Karpas-422 (cell line): ENCODE results near the gene SNX11. TPM values are rescaled to one million over a fixed set of nuclear protein-coding genes. Genes with fewer than 3 reads are reported as not detected.

Experiments used
- DNase-seq: peaks from one replicate; pipeline ENCODE4 v3.0.0-alpha.2; 2015
- H2AFZ ChIP-seq: fragments of 200-600 bp; sonication (generic); 2 replicates; pipeline ENCODE4 v1.6.1; 2014; ENCODE audit warnings: antibody characterized with exemption, low read length, mixed read lengths
- H3K27ac ChIP-seq: fragments of 200-600 bp; sonication (generic); 2 replicates; pipeline ENCODE4 v1.5.1; 2014; ENCODE audit warnings: mild to moderate bottlenecking, low read length, moderate library complexity
- H3K27me3 ChIP-seq: fragments of 200-600 bp; sonication (generic); 2 replicates; pipeline ENCODE4 v1.6.1; 2014; ENCODE audit warnings: low read length, mixed read lengths
- H3K36me3 ChIP-seq: fragments of 200-600 bp; sonication (generic); 2 replicates; pipeline ENCODE4 v1.6.1; 2014; ENCODE audit warnings: low read length, mixed read lengths; ENCODE audit not compliant: insufficient read depth
- H3K4me1 ChIP-seq: fragments of 200-600 bp; sonication (generic); 2 replicates; pipeline ENCODE4 v1.6.1; 2014; ENCODE audit warnings: mild to moderate bottlenecking, low read length, mixed read lengths
- H3K4me2 ChIP-seq: fragments of 200-600 bp; sonication (generic); 2 replicates; pipeline ENCODE4 v1.6.1; 2014; ENCODE audit warnings: low read length, low read depth, mild to moderate bottlenecking; ENCODE audit not compliant: poor library complexity, severe bottlenecking
- H3K4me3 ChIP-seq: fragments of 200-600 bp; sonication (generic); 2 replicates; pipeline ENCODE4 v1.5.1; 2014; ENCODE audit warnings: mild to moderate bottlenecking, antibody characterized with exemption, low read length, mixed read lengths
- H3K79me2 ChIP-seq: fragments of 200-600 bp; sonication (generic); 2 replicates; pipeline ENCODE4 v1.6.1; 2014; ENCODE audit warnings: mild to moderate bottlenecking, low read length, mixed read lengths
- H3K9ac ChIP-seq: fragments of 200-600 bp; sonication (generic); 2 replicates; pipeline ENCODE4 v1.6.0; 2014; ENCODE audit warnings: low read length
- H3K9me2 ChIP-seq: fragments of 200-600 bp; sonication (generic), shearing (Covaris generic); replicated peaks from 2 replicates; pipeline ENCODE4 v1.6.0; 2014; ENCODE audit warnings: mild to moderate bottlenecking, low read length, moderate library complexity; ENCODE audit not compliant: insufficient read depth
- H3K9me3 ChIP-seq: fragments of 300-700, 200-600 bp; sonication (generic); 2 replicates; pipeline ENCODE4 v1.6.1; 2014; ENCODE audit warnings: low read length, mixed read lengths
- H4K20me1 ChIP-seq: fragments of 200-600 bp; sonication (generic); 2 replicates; pipeline ENCODE4 v1.6.1; 2014; ENCODE audit warnings: mild to moderate bottlenecking, antibody characterized with exemption, low read length, low read depth; ENCODE audit not compliant: insufficient read depth
- total RNA-seq: library from RNA; depleted of rRNA; stranded (reverse); fragments of >200 nt; shearing (Covaris generic); gene quantifications from 2 replicates; pipeline ENCODE4 v1.2.3, GENCODE V29; 2014; ENCODE audit warnings: low replicate concordance

The SNX11 gene
- total RNA-seq, 1 experiment from 2014 or later = 16.4 TPM

GRCh38 chr17:48121923-48122664 is 14.5 kb downstream of the SNX11 start:
- Histone ChIP-seq H2AFZ (no peak overlapping the region), H3K36me3 (peaks cover 5% of the 10 kb centered on the region; the same call in 1 of the 2 replicates), H3K27me3 (no peaks in the 10 kb centered on the region), H3K4me1 (no peaks in the 10 kb centered on the region), H3K9ac (no peak overlapping the region), H3K9me2 (no peaks in the 10 kb centered on the region), H4K20me1 (no peaks in the 10 kb centered on the region), H3K4me3 (no peak overlapping the region), H3K4me2 (no peak overlapping the region), H3K27ac (no peak overlapping the region), H3K9me3 (no peaks in the 10 kb centered on the region), H3K79me2 (no peaks in the 10 kb centered on the region)
- DNase-seq = no peak

GRCh38 chr17:48122665-48123045 is 15.1 kb downstream of the SNX11 start:
- no peak for DNase-seq
- H4K20me1 ChIP-seq = no peaks in the 10 kb centered on the region
- no peaks in the 10 kb centered on the region for H3K27me3 ChIP-seq
- no peaks in the 10 kb centered on the region for H3K9me2 ChIP-seq
- no peak overlapping the region for H3K4me2 ChIP-seq
- no peak overlapping the region for H3K9ac ChIP-seq
- no peaks in the 10 kb centered on the region for H3K9me3 ChIP-seq
- H3K79me2 ChIP-seq = no peaks in the 10 kb centered on the region
- H3K4me1 ChIP-seq = no peaks in the 10 kb centered on the region
- no peak overlapping the region for H3K27ac ChIP-seq
- no peak overlapping the region for H2AFZ ChIP-seq
- peaks cover 5% of the 10 kb centered on the region; the same call in 1 of the 2 replicates for H3K36me3 ChIP-seq
- no peak overlapping the region for H3K4me3 ChIP-seq

GRCh38 chr17:48123111-48123510 is 15.5 kb downstream of the SNX11 start:
- H4K20me1 ChIP-seq = no peaks in the 10 kb centered on the region
- DNase-seq = no peak
- H3K36me3 ChIP-seq = peaks cover 5% of the 10 kb centered on the region; the same call in 1 of the 2 replicates
- no peaks in the 10 kb centered on the region for H3K79me2 ChIP-seq
- no peak overlapping the region for H3K27ac ChIP-seq
- H2AFZ ChIP-seq = no peak overlapping the region
- H3K9me2 ChIP-seq = no peaks in the 10 kb centered on the region
- no peaks in the 10 kb centered on the region for H3K9me3 ChIP-seq
- no peaks in the 10 kb centered on the region for H3K4me1 ChIP-seq
- no peak overlapping the region for H3K4me2 ChIP-seq
- H3K9ac ChIP-seq = no peak overlapping the region
- H3K27me3 ChIP-seq = no peaks in the 10 kb centered on the region
- H3K4me3 ChIP-seq = no peak overlapping the region

GRCh38 chr17:48123776-48124388 is 16.3 kb downstream of the SNX11 start:
- Histone ChIP-seq H3K27ac (no peak overlapping the region), H3K9me3 (no peaks in the 10 kb centered on the region), H3K79me2 (no peaks in the 10 kb centered on the region), H3K4me1 (no peaks in the 10 kb centered on the region), H3K4me3 (no peak overlapping the region), H3K27me3 (no peaks in the 10 kb centered on the region), H3K36me3 (peaks cover 3% of the 10 kb centered on the region; the same call in 1 of the 2 replicates), H3K4me2 (no peak overlapping the region), H4K20me1 (no peaks in the 10 kb centered on the region), H3K9me2 (no peaks in the 10 kb centered on the region), H3K9ac (no peak overlapping the region), H2AFZ (no peak overlapping the region)
- no peak for DNase-seq

- Histone ChIP-seq H3K4me2 (no peak overlapping the region), H3K9ac (no peak overlapping the region), H3K36me3 (no peaks in the 10 kb centered on the region; the same call in 1 of the 2 replicates), H4K20me1 (no peaks in the 10 kb centered on the region), H3K4me1 (no peaks in the 10 kb centered on the region), H3K27ac (no peak overlapping the region), H3K9me2 (no peaks in the 10 kb centered on the region), H2AFZ (no peak overlapping the region), H3K4me3 (no peak overlapping the region), H3K27me3 (no peaks in the 10 kb centered on the region), H3K79me2 (no peaks in the 10 kb centered on the region), H3K9me3 (no peaks in the 10 kb centered on the region)
- DNase-seq = no peak
Measured at GRCh38 chr17:48125829-48126531, 18.4 kb downstream of the SNX11 start.

GRCh38 chr17:48126532-48126850 is 18.9 kb downstream of the SNX11 start:
- DNase-seq = no peak
- no peak overlapping the region for H3K4me3 ChIP-seq
- H3K9me2 ChIP-seq = no peaks in the 10 kb centered on the region
- no peaks in the 10 kb centered on the region; the same call in 1 of the 2 replicates for H3K36me3 ChIP-seq
- H3K4me1 ChIP-seq = no peaks in the 10 kb centered on the region
- H3K27me3 ChIP-seq = no peaks in the 10 kb centered on the region
- H2AFZ ChIP-seq = no peak overlapping the region
- H3K9me3 ChIP-seq = no peaks in the 10 kb centered on the region
- H3K79me2 ChIP-seq = no peaks in the 10 kb centered on the region
- no peak overlapping the region for H3K4me2 ChIP-seq
- H4K20me1 ChIP-seq = no peaks in the 10 kb centered on the region
- no peak overlapping the region for H3K27ac ChIP-seq
- no peak overlapping the region for H3K9ac ChIP-seq

- no peaks in the 10 kb centered on the region for H4K20me1 ChIP-seq
- no peaks in the 10 kb centered on the region for H3K36me3 ChIP-seq
- no peaks in the 10 kb centered on the region for H3K79me2 ChIP-seq
- H3K9me2 ChIP-seq = no peaks in the 10 kb centered on the region
- no peaks in the 10 kb centered on the region for H3K4me1 ChIP-seq
- H3K27me3 ChIP-seq = no peaks in the 10 kb centered on the region
- H3K4me3 ChIP-seq = no peak overlapping the region
- H3K4me2 ChIP-seq = no peak overlapping the region
- no peaks in the 10 kb centered on the region for H3K9me3 ChIP-seq
- no peak for DNase-seq
- no peak overlapping the region for H2AFZ ChIP-seq
- no peak overlapping the region for H3K9ac ChIP-seq
- H3K27ac ChIP-seq = no peak overlapping the region
Measured at GRCh38 chr17:48127371-48128051, 19.9 kb downstream of the SNX11 start.

- no peaks in the 10 kb centered on the region for H3K4me1 ChIP-seq
Measured at GRCh38 chr17:48128400-48128799, 20.8 kb downstream of the SNX11 start.

More at GRCh38 chr17:48128400-48128799, 20.8 kb downstream of the SNX11 start:
- Histone ChIP-seq H3K27me3 (no peaks in the 10 kb centered on the region), H3K4me2 (no peak overlapping the region), H3K36me3 (no peaks in the 10 kb centered on the region), H3K4me3 (no peak overlapping the region), H3K9me2 (no peaks in the 10 kb centered on the region), H3K9me3 (no peaks in the 10 kb centered on the region), H3K27ac (no peak overlapping the region), H4K20me1 (no peaks in the 10 kb centered on the region), H2AFZ (no peak overlapping the region), H3K79me2 (no peaks in the 10 kb centered on the region), H3K9ac (no peak overlapping the region)
- no peak for DNase-seq
